Measurements from ENCODE around the gene CEP164. TPM values are rescaled to one million over a fixed set of nuclear protein-coding genes. Genes with fewer than 3 reads are reported as not detected.

Gene CEP164
- total RNA-seq, 1 donor from 2014 or later, result 36.1 TPM

DNA sequence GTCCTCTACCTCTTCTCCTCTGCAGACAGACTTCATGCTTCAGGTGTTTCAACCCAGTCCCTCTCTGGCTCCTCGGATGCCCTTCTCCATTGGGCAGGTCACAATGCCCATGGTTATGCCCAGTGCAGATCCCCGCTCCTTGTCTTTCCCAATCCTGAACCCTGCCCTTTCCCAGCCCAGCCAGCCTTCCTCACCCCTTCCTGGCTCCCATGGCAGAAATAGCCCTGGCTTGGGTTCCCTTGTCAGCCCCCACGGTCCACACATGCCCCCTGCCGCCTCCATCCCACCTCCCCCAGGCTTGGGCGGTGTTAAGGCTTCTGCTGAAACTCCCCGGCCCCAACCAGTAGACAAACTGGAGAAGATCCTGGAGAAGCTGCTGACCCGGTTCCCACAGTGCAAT is 45.8 kb upstream of the CEP164 start:
- no peak for FAIRE-seq
- peak overlapping the region; percentile 61 for H3K4me2 ChIP-seq (ENCODE audit: low read length)

DNA sequence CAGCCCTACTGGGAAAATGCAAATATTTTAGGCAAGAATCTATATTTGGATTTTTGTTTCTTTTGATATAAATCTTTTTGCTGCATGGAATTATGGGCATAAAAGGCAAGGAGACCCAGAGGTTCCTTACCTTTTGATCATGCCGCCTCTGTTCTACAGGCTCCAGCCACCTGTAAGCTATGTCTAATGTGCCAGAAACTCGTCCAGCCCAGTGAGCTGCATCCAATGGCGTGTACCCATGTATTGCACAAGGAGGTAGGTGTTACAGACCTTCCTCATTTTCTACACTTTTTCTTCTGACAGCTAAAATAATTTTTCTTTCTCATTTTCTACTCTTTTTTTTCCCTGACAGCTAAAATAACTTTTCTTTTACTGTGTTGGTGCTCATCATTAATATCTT is 44.7 kb upstream of the CEP164 start:
- no peak overlapping the region for H3K4me3 Mint-ChIP-seq (ENCODE audit: unreplicated experiment)
- no peak overlapping the region for H3K27ac ChIP-seq (ENCODE audit: low read depth, low read length)
- H2AFZ ChIP-seq (ENCODE audit: low read depth, low read length), result no peak overlapping the region
- peaks cover 18% of the 10 kb centered on the region for H3K4me1 ChIP-seq (ENCODE audit: insufficient read depth, low read length)
- no peaks in the 10 kb centered on the region for H3K27me3 Mint-ChIP-seq (ENCODE audit: low read depth, unreplicated experiment)
- no peak for FAIRE-seq
- no peaks in the 10 kb centered on the region for H3K9me3 Mint-ChIP-seq (ENCODE audit: unreplicated experiment)
- H3K27me3 ChIP-seq (ENCODE audit: insufficient read depth, low read length), result no peaks in the 10 kb centered on the region
- H3K36me3 ChIP-seq (ENCODE audit: insufficient read depth, low read length), result peaks cover 21% of the 10 kb centered on the region
- no peaks in the 10 kb centered on the region for H3K79me2 ChIP-seq (ENCODE audit: insufficient read depth, low read length)
- H4K20me1 ChIP-seq (ENCODE audit: insufficient read depth, low read length), result peaks cover 3% of the 10 kb centered on the region
- no peak overlapping the region for H3K4me3 ChIP-seq (ENCODE audit: insufficient read depth, low read depth, low read length)
- H3K4me1 Mint-ChIP-seq (ENCODE audit: low read depth, unreplicated experiment), result peaks cover 27% of the 10 kb centered on the region
- no peak for DNase-seq (ENCODE audit: low read depth)
- H3K4me2 ChIP-seq (ENCODE audit: low read length), result no peak overlapping the region
- H3K9ac ChIP-seq (ENCODE audit: low read length), result no peak overlapping the region
- no peaks in the 10 kb centered on the region for H3K9me3 ChIP-seq (ENCODE audit: insufficient read depth, low read depth, low read length)
- H3K36me3 Mint-ChIP-seq (ENCODE audit: low read depth, unreplicated experiment), result peaks cover 17% of the 10 kb centered on the region
- no peak for TF ChIP-seq EZH2 (IDR thresholded peaks at IDR 0.05; ENCODE audit: insufficient read depth, low read length)
- TF ChIP-seq, protein P1, sequence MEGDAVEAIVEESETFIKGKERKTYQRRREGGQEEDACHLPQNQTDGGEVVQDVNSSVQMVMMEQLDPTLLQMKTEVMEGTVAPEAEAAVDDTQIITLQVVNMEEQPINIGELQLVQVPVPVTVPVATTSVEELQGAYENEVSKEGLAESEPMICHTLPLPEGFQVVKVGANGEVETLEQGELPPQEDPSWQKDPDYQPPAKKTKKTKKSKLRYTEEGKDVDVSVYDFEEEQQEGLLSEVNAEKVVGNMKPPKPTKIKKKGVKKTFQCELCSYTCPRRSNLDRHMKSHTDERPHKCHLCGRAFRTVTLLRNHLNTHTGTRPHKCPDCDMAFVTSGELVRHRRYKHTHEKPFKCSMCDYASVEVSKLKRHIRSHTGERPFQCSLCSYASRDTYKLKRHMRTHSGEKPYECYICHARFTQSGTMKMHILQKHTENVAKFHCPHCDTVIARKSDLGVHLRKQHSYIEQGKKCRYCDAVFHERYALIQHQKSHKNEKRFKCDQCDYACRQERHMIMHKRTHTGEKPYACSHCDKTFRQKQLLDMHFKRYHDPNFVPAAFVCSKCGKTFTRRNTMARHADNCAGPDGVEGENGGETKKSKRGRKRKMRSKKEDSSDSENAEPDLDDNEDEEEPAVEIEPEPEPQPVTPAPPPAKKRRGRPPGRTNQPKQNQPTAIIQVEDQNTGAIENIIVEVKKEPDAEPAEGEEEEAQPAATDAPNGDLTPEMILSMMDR (IDR thresholded peaks at IDR 0.05; ENCODE audit: insufficient read depth, low read depth, low read length), result no peak
- H3K27ac Mint-ChIP-seq (ENCODE audit: unreplicated experiment), result no peak overlapping the region

More for the DNA sequence above, 45.8 kb upstream of the CEP164 start:
- Histone ChIP-seq H3K9ac (ENCODE audit: low read length) (peak overlapping the region; percentile 47), H3K27ac (ENCODE audit: low read depth, low read length) (peak overlapping the region; percentile 84), H3K36me3 (ENCODE audit: insufficient read depth, low read length) (peaks cover 15% of the 10 kb centered on the region), H3K9me3 (ENCODE audit: insufficient read depth, low read depth, low read length) (no peaks in the 10 kb centered on the region), H3K27me3 (ENCODE audit: insufficient read depth, low read length) (no peaks in the 10 kb centered on the region), H3K79me2 (ENCODE audit: insufficient read depth, low read length) (no peaks in the 10 kb centered on the region), H3K4me1 (ENCODE audit: insufficient read depth, low read length) (peaks cover 18% of the 10 kb centered on the region), H2AFZ (ENCODE audit: low read depth, low read length) (no peak overlapping the region), H3K4me3 (ENCODE audit: insufficient read depth, low read depth, low read length) (no peak overlapping the region), H4K20me1 (ENCODE audit: insufficient read depth, low read length) (peaks cover 3% of the 10 kb centered on the region)
- no peak for DNase-seq (ENCODE audit: low read depth)
- Mint-ChIP-seq H3K9me3 (ENCODE audit: unreplicated experiment) (no peaks in the 10 kb centered on the region), H3K36me3 (ENCODE audit: low read depth, unreplicated experiment) (peaks cover 13% of the 10 kb centered on the region), H3K27ac (ENCODE audit: unreplicated experiment) (peak overlapping the region; percentile 60), H3K4me1 (ENCODE audit: low read depth, unreplicated experiment) (peaks cover 27% of the 10 kb centered on the region), H3K4me3 (ENCODE audit: unreplicated experiment) (no peak overlapping the region), H3K27me3 (ENCODE audit: low read depth, unreplicated experiment) (no peaks in the 10 kb centered on the region)
- TF ChIP-seq EZH2 (IDR thresholded peaks at IDR 0.05; ENCODE audit: insufficient read depth, low read length), result no peak
- TF ChIP-seq, protein P1 (IDR thresholded peaks at IDR 0.05; ENCODE audit: insufficient read depth, low read depth, low read length), result no peak

DNA sequence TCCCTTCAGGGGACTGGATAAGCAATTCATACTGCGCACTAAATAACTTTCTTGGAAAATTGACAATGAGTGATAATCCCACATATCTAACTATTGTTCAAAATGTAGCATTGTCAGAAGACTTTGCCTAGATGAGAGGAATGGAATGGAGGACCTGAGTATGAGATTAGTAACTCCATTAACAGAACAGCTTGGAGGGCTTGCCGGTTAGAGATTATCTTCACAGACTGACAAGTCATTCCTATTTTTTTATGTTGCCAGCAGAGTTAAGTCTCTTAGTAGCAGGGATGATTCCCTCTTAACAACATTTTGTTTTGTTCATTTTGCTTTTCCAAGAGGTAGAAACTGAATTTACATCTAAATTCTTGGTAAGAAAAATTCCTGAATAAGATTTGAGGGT is 43.6 kb upstream of the CEP164 start:
- Mint-ChIP-seq H3K4me3 (ENCODE audit: unreplicated experiment) (no peak overlapping the region), H3K9me3 (ENCODE audit: unreplicated experiment) (no peaks in the 10 kb centered on the region), H3K27me3 (ENCODE audit: low read depth, unreplicated experiment) (no peaks in the 10 kb centered on the region), H3K4me1 (ENCODE audit: low read depth, unreplicated experiment) (peaks cover 25% of the 10 kb centered on the region), H3K27ac (ENCODE audit: unreplicated experiment) (no peak overlapping the region), H3K36me3 (ENCODE audit: low read depth, unreplicated experiment) (peaks cover 24% of the 10 kb centered on the region)
- no peak overlapping the region for H2AFZ ChIP-seq (ENCODE audit: low read depth, low read length)
- H3K4me3 ChIP-seq (ENCODE audit: insufficient read depth, low read depth, low read length), result no peak overlapping the region
- no peaks in the 10 kb centered on the region for H3K79me2 ChIP-seq (ENCODE audit: insufficient read depth, low read length)
- no peaks in the 10 kb centered on the region for H3K9me3 ChIP-seq (ENCODE audit: insufficient read depth, low read depth, low read length)
- no peak overlapping the region for H3K4me2 ChIP-seq (ENCODE audit: low read length)
- peaks cover 24% of the 10 kb centered on the region for H3K36me3 ChIP-seq (ENCODE audit: insufficient read depth, low read length)
- peaks cover 3% of the 10 kb centered on the region for H4K20me1 ChIP-seq (ENCODE audit: insufficient read depth, low read length)
- H3K9ac ChIP-seq (ENCODE audit: low read length), result no peak overlapping the region
- no peaks in the 10 kb centered on the region for H3K27me3 ChIP-seq (ENCODE audit: insufficient read depth, low read length)
- FAIRE-seq (no peak), DNase-seq (ENCODE audit: low read depth) (no peak)
- peaks cover 18% of the 10 kb centered on the region for H3K4me1 ChIP-seq (ENCODE audit: insufficient read depth, low read length)
- H3K27ac ChIP-seq (ENCODE audit: low read depth, low read length), result no peak overlapping the region
- TF ChIP-seq, protein P1 (IDR thresholded peaks at IDR 0.05; ENCODE audit: insufficient read depth, low read depth, low read length), result no peak
- no peak for TF ChIP-seq EZH2 (IDR thresholded peaks at IDR 0.05; ENCODE audit: insufficient read depth, low read length)

Measured in astrocyte (in vitro differentiated cells and primary cell).